ENCODE measurements around the gene RGL1.
A peak's percentile ranks its signal among the peaks of the same experiment; 100 is the strongest.

Gene RGL1

DNA sequence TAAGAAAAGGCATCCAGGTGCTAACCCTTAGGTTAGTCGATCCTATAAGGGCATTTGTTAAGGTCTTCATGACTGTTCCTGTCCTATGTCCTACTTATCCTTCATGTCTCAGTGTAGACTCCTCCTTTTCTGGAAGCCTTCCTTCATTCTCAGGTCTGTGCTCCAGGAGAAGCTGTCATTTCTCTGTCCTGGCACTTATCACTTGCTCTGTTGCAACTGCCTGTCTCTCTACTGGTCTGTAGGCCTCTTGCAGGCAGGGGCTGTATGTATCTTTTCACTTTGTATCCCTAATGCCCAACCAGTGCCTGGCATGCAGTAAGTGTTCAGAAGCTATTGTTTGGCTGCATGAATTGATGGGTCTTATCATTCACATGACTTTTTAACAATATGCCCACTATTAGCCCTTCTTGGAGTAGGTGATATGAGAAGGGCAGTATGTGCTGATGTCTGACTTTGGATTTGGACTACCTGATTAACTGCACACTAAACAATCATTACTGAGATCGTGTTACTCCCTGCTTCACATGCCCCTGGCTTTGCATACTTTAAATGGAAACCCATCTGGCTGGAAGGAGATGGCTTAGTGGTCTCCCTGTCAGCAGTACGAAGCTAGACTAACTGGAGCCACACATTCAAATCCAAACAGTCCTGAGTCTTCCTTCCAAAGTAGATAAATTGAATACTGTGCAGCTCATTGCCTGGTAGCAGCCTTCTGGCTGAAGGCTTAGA, 88.8 kb downstream of the RGL1 start:
- DNase-seq = no peak

DNA sequence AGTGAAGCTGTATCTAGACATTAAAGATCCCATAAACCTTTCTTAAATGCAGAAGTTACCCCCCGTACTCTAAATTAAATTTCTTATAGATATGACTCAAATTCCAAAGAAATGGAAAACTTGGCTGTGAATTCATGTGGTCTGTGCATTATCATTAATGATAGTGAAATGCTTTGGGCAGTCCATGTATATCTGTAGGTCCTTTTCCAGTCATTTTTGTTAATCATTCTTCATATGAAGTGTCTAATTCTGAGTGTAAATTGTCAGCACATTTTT, 89.3 kb downstream of the RGL1 start:
- no peak for DNase-seq

GRCh38 chr1:183896466-183897048, 91.6 kb downstream of the RGL1 start:
- peak; percentile 64 to 77 for DNase-seq

DNA sequence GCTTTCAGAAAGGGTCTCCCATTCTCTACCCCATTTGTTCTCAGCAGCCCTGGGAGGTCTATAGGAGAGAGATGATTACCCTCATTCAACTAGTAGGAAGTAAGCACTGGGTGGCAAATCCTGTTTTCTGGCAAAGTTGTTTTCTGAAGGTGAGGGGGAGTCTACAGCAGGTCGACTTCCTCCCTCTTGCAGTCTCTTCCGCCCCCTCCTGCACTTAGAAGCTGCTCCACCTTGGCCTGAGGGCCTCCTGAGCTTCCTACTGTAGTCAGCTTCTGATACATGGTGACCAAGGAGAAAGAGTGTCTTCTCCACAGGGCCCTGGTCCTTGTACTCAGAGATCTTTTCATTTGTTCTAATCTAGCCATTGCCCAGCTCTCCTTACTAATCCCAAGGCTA, 93.1 kb downstream of the RGL1 start:
- no peak for DNase-seq

DNA sequence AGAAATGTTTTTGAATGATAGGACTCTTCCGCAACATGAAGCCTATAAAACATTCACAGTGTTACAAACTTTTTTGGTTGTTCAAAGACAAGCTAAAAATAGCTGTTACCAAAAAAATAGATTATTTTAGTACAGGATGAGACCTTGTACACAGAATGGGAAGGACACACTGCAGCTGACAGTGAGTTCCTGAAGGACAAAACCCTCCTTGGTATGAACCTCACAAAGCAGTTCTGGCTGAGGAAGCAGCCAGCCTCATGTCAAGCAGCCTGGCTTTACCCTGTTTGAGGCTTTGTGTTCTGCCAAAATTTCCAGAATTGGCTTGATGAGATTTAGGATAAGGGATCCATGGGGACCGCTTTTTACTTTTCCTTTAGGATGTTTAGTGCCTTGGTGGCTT, 93.7 kb downstream of the RGL1 start:
- DNase-seq = no peak

DNA sequence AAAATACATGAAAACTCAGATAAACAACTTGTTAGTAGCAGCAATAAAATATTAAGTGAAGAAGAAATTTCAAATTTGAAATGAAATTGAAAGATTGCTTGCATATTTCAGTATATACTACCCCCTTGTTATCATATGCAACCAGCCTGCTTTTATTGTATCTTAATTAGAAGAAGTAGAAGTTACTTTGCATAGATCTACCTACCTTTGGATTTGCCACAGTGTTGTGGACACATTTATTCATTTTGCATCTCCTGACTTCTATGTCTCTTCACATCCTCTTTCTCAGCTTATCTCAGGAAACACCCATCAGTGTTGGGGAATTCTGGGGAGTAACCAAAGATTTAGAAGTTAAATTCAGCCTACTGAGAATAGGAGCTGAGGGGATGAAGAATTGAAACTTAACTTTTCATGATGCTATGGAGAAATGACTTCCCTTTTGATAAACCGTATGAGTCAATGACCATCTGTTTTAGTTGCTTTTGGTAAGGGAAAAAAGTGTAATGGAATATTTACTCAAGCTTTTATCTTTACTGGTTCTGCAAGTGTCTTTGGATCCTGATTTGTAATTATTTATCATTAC, 96.9 kb downstream of the RGL1 start:
- DNase-seq = peak; percentile 87 to 93

DNA sequence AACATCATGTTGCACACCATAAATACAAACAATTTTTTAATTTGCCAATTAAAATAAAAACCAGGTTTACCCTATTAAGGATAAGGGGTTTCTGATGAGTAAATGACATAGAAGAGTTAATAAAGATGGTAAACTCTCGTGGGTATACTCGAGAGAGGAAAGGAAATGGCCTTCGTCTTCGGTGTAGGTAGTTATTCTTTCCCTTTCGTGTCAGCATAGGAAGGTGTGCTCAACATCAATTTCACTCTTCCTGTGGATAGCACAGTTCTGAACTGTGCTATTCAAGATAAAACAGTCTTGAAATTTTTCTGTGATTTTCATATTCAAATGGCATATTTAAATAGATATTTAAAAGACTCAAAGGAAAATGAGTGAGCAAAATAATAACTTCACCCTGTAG, 98.2 kb downstream of the RGL1 start:
- no peak for DNase-seq

- DNase-seq = no peak
These were observed 100.7 kb downstream of the RGL1 start for GRCh38 chr1:183905508-183906113.

DNA sequence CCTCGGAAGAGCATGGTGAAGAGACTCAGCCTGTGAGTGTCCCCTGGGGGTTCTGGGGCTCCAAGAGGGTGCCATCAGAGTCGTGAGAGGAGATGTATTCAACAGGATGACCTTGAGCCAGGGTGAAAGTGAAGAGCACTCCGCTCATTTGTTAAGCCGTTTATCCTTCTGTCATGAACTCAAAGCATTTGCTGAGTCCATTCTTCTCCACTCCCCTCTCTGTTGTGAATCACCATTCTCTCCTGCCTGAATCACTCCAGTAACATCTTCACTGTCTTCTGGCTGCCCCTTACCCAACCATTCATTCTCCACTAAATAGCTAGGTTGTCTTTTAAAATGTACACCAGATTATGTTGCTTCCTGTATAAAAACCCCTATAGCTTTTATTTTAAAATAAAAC, 102.2 kb downstream of the RGL1 start:
- no peak for DNase-seq

GRCh38 chr1:183908079-183908478, 103.2 kb downstream of the RGL1 start:
- DNase-seq = peak in 1 of 2 donors; percentile 51

- no peak for DNase-seq
These were observed 104.8 kb downstream of the RGL1 start for GRCh38 chr1:183909672-183910071.

DNA sequence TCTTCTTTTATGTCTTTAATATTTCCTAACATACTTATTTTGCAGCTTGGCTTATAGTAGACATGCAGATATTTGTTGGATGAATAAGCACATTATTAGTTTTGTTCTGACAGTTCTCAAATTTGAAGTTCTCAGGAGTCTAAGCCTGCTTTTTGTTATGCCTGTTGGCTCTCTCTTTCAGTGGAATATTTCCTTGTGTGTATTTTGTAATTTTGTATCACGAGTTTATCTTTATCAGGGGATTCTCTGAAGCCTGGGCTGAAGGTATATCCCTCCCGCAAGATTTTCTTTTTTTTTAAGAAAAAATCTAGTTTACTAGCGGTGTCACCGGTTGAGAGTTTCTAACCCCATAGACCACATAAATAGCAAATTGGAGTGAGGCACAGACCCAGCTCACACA, 105.9 kb downstream of the RGL1 start:
- no peak for DNase-seq

DNA sequence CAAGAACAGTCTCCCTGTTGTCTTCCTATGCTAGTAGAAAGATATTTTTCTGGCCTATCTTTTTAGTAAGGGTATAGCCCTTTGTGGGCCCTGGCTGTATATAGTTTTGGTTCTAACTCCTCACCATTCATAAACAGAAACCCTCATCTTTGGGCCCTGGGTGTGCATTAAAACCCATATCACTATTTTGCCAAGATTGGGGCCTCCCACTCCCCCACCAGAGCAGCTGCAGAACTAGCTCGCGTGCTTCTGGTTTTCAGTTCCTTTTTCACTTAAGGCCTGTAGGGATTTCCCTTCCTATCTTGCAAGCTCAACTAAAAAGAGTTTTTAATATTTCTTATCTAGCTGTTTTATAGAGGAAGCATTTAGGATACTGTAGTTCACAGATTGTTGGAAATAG, 106.4 kb downstream of the RGL1 start:
- DNase-seq = peak; percentile 79 to 82

GRCh38 chr1:183912265-183912886, 107.5 kb downstream of the RGL1 start:
- no peak for DNase-seq

DNA sequence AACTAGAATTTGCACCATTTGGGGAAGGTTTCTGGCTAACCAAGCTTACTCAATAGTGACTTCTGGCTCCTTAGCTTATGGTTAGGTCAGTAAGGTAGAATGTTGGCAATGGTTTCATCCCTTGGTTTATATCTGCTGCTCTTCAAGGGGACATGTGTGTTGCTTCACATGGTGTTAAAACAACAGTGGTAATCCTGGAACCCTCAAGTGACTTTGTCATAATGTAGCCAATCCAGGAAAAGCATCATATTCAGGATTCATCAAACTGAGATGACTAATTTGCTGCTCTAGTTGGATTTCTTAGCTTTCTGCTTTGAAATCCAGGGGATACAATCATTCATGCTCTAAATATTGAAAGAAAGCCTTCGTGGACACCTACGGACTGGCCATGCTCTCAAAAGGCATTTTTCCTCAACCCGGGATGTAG, 108.7 kb downstream of the RGL1 start:
- DNase-seq = peak in 1 of 2 donors; percentile 27

DNA sequence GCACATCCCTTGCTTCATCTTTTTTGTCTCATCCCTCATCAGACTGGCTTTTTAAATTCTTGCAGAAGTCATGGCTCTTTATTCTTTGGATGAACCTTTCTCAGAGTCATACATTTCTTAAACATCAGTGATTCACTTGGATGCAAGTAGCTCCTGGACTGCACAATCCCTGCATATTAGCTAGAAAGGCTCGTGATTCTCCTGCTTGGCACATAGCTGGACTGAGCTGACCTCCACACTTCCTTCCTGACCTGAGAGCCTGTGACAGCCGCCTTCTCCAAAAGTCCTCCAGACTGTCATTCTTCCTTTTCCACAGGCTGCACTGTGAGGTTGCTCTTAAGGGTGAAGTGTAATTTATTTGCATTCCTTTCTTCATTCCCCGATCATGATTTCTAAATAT, 109.4 kb downstream of the RGL1 start:
- DNase-seq = peak; percentile 38 to 75

GRCh38 chr1:183914891-183915290, 110.0 kb downstream of the RGL1 start:
- DNase-seq = no peak

DNA sequence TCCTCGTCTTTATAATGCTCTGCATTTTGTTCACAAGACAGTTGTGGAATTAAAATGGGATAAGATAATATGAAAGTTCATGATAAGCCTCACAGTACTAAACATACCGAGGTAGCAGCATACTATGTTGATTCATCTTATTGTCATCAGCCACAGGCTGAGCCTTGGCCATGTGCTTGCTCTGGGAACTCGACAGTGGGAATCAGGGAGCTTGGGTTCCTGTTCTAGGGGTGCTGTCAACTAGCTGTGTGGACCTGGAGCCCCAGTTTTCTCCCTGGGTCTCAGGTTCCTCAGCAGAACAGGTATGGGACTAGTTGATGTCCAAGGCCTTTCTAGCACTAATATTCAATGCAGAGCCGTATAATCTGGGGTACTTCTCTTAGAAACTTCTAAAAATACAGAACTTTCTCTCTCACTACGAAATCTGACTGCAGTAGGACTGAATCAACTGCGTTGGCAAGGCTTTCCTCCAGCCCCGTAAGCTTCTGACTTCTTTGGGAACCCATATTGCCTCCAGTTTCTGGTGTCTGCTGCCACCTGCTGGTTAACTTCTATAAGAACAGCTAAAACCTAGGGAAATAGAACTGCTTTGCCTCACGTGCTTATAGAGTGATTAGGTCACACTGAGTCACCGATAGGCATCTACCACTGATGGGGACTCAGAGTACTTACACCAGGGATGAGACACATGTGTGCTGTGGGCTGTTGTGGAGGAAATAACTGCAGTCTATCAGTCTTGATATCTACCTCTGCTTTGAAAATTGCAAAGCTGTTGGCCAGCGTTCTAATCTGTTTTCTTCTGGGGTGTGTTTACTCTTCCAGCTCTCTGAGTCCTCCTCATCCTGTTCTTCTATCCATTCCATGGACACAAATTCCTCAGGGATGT, 110.9 kb downstream of the RGL1 start:
- DNase-seq = peak; percentile 88 to 97

GRCh38 chr1:183916574-183916973, 111.7 kb downstream of the RGL1 start:
- DNase-seq = no peak

- no peak for DNase-seq
These were observed 113.7 kb downstream of the RGL1 start for GRCh38 chr1:183918589-183918988.

GRCh38 chr1:183920651-183921050, 115.7 kb downstream of the RGL1 start:
- no peak for DNase-seq

- DNase-seq = no peak
These were observed 117.3 kb downstream of the RGL1 start for GRCh38 chr1:183922197-183922596.

DNA sequence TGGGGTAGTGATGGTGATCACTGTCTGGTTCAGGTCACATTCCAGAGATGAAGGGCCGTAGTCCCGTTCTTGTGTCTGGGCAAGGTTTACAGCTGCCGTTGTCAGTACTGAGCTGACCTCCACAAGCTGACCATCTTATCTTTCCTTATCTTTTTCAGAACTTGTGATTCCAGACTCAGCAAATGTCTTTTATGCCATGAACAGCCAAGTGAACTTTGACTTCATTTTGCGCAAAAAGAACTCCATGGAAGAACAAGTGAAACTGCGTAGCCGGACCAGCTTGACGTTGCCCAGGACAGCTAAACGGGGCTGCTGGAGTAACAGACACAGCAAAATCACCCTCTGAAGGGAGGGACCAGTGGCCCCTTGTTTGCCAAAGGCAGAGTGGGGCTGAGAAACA, 121.0 kb downstream of the RGL1 start:
- no peak for DNase-seq

Data from inflammatory macrophage treated with lipopolysaccharide for 1 hour (primary cell).